ENCODE results near the gene PSMG4.

GRCh38 chr6:3272911-3273547 lies 14.3 kb downstream of the PSMG4 start:
- no peak for TF ChIP-seq HDGF (IDR thresholded peaks at IDR 0.05; ENCODE audit: borderline replicate concordance)
- no peak for TF ChIP-seq TARDBP (IDR thresholded peaks at IDR 0.05)
- TF ChIP-seq LEF1 (IDR thresholded peaks at IDR 0.05; ENCODE audit: borderline replicate concordance) = no peak
- TF ChIP-seq ARNT (IDR thresholded peaks at IDR 0.05) = no peak
- no peak for TF ChIP-seq FOXM1 (IDR thresholded peaks at IDR 0.05; ENCODE audit: borderline replicate concordance)
